AG08396 (cell line): ENCODE results near the gene CSGALNACT2.
"Not testable (repeated sequence)": the region's sequence is repeated elsewhere in the genome, so short reads cannot be mapped to it uniquely, and the experiment has no call there.

Experiments
- DNase-seq: peaks from one replicate; pipeline ENCODE4 v3.0.0; 2012; ENCODE audit warnings: low spot score, mixed read lengths

The CSGALNACT2 gene

GRCh38 chr10:43125274-43125845 lies 12.9 kb upstream of the CSGALNACT2 start:
- no peak for DNase-seq

DNA sequence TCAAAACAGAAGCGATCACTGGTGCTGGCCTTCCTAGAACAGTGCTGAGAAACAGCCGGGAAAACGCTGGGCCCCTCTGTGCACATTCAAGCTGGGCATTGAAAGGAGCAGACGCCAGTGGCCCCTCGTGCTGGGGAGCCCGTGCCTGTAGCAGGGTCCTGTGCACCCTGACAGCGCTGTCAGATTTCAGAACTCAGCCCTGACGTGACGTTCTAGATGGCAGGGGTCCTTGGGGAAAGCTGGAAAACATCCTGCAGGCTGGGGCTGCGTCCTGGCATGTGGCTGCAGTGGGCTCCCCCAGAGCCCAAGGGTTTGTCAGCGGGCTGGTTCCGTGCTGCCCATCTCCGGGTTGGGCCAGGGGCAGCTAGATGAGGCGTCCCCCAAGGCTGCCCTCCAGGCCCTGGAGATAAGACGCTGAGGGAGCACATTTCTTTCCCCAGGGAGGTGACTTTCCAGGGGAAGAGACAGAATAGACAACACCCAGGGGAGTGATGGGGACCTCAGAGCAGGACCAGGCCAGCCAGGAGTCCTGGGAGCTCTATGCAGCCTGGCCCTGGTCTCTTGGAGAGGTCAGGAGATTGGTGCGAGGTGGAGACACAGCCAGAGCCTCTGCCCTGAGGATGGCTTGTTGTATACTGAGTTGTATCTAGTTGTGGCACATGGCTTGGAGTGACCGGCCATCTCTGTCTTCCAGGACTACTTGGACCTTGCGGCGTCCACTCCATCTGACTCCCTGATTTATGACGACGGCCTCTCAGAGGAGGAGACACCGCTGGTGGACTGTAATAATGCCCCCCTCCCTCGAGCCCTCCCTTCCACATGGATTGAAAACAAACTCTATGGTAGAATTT lies 12.1 kb upstream of the CSGALNACT2 start:
- DNase-seq: no peak

DNA sequence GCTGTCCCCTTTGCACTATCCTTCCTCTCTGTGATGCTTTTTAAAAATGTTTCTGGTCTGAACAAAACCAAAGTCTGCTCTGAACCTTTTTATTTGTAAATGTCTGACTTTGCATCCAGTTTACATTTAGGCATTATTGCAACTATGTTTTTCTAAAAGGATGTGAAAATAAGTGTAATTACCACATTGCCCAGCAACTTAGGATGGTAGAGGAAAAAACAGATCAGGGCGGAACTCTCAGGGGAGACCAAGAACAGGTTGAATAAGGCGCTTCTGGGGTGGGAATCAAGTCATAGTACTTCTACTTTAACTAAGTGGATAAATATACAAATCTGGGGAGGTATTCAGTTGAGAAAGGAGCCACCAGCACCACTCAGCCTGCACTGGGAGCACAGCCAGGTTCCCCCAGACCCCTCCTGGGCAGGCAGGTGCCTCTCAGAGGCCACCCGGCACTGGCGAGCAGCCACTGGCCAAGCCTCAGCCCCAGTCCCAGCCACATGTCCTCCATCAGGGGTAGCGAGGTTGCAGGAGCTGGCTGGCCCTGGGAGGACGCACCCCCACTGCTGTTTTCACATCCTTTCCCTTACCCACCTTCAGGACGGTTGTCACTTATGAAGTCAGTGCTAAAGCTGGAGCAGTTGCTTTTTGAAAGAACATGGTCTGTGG lies 11.4 kb upstream of the CSGALNACT2 start:
- DNase-seq: no peak

DNA sequence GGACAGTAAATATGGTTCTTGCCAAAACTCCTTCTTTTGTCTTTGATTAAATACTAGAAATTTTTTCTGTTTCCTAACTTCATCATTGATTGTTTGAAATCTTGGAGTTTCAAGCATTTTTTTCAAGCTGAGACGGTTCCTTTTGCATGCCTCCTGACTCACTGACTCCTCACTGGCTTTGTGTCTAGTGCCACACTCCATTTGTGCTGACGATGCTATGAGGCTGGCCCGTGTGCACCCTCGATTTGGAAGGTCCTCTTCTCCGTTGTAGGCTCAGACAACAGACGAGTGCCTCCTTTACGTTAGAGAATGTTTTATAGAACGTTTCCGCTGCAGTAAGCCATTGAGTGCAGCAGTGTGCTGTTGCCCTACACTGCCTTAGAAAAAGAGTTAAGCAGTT lies 10.8 kb upstream of the CSGALNACT2 start:
- DNase-seq: no peak

DNA sequence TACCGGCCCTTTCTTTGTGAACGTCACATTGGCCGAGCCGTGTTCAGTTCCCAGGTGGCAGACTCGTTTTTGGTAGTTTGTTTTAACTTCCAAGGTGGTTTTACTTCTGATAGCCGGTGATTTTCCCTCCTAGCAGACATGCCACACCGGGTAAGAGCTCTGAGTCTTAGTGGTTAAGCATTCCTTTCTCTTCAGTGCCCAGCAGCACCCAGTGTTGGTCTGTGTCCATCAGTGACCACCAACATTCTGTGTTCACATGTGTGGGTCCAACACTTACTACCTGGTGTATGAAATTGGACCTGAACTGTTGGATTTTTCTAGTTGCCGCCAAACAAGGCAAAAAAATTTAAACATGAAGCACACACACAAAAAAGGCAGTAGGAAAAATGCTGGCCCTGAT lies 9.9 kb upstream of the CSGALNACT2 start:
- no peak for DNase-seq

DNA sequence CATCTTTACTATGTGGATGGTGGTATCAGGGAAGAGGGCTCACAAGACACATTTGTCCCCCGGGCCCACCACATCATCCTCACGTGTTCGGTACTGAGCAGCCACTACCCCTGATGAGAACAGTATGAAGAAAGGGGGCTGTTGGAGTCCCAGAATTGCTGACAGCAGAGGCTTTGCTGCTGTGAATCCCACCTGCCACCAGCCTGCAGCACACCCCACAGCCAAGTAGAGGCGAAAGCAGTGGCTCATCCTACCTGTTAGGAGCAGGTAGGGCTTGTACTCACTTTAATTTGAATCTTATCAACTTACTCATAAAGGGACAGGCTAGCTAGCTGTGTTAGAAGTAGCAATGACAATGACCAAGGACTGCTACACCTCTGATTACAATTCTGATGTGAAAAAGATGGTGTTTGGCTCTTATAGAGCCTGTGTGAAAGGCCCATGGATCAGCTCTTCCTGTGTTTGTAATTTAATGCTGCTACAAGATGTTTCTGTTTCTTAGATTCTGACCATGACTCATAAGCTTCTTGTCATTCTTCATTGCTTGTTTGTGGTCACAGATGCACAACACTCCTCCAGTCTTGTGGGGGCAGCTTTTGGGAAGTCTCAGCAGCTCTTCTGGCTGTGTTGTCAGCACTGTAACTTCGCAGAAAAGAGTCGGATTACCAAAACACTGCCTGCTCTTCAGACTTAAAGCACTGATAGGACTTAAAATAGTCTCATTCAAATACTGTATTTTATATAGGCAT lies 9.1 kb upstream of the CSGALNACT2 start:
- DNase-seq: peak; percentile 94

DNA sequence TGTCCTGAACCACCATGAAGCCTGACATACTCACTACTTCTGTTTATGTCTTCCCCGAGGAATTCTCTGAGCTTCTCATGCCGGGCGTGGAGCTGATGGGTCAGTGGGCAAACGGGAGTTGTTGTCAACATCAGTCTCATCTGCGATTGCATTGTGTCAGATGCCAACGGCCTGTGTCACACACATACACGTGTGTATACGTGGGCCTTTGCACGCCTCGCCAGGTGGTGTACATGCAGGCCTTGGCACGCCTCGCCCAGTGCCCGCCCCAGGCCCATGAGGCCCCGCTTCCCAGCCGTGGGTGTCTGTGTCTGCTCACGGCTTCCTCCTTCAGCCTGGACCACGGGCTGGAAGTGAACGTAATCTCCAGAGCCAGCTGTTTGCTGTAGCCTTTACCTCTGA lies 7.5 kb upstream of the CSGALNACT2 start:
- no peak for DNase-seq

- DNase-seq: no peak
Measured at GRCh38 chr10:43131256-43131655, 7.0 kb upstream of the CSGALNACT2 start.

GRCh38 chr10:43131906-43132305 lies 6.3 kb upstream of the CSGALNACT2 start:
- no peak for DNase-seq

DNA sequence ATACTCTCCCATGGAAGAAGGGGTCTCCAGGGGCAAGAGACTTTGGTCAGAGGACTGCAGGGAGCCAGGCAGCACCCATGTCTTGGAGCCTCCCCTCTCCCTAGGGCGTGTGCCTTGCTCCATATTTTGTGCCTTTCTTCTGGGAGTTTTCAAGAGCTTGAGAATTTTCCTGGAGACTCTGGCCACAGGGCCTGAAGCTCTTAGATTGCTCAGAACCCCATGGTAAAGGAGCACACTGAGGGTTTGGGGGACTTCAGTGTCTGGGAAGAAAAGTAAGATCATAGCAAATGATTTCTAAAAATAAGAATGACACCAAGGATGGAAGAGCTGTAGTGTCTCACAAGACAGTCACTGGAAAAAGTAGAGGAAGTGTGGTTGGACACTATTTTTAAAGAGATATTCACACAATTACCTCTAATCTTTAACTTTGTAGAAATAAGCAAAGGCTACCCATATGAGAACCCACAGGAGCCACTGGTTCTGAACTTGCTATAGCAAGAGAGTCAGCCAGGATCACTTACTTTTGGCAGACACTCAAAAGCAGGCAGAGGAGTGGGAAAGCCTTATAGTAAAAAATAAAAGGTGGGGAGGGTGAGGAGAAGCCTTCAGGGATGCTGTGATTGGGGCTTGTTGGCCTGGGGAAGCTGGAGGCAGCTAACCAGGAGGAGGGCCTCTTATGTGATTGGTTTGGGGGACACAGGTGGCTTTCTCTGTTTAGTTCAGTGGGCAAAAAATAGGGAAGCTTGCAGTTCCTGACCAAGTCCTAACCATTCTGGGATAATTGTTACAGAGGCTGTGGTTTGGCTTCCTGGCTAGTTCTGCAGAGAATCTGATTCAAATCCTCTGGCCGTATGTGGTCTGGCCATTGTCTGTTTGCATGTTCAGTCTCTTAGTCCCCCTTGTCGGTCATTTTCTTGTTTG lies 5.1 kb upstream of the CSGALNACT2 start:
- no peak for DNase-seq

DNA sequence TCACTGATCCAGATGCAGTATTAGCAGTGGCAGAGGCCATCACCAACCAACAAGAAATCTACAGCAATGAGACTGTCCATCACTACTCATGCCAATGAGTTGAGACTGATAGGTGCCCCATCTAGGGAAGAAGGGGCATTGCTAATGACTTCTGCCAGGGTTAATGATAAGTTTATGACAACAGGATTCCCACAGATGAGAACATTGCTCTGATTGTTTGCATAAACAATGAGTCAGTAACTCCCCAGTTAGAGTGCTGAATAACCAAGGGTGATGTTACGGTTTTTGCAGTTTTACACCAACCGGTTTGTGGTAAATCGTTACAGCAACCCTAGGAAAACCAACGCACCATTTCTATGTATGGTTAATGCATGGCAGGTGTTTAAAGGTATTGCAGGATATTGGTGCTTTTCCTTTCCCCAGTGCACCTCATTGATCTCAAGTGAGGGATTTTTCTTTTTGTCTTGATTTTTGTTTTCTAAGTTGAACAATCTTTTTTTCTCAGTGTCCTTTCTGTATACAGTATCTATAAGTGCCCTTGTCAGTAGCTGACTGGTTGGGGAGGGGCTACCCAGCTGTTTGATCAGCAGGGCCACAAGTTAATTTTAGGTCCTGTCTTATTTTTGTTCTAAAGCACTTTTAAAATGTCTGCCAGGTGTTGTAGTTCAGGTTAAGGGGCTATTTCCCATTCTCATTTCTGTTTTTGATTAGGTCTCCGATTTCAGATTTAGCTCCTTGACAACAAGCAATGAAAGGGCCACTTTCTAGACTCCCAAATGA lies 3.9 kb upstream of the CSGALNACT2 start:
- DNase-seq: peak; percentile 8

- no peak for DNase-seq
Measured at GRCh38 chr10:43135064-43135463, 3.2 kb upstream of the CSGALNACT2 start.

DNA sequence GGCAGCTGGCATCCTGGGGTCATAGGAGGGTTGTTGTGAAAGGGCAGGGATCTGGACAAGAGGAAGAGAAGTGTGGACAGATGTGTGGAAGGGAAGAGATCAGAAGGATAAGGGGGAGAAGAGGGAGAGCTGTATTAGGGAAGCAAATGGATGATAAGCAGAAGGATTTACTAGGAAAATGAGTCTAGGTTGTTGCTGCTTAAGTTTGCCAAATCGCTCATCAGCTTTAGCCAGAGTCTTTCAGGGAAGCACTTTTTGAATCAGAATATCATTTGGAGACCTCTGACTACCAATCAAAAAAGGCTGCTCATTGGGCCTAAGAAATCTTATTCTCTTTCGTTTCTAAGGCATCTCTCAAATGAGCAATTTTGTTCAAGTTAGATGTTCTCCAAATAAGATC lies 2.6 kb upstream of the CSGALNACT2 start:
- DNase-seq: no peak

DNA sequence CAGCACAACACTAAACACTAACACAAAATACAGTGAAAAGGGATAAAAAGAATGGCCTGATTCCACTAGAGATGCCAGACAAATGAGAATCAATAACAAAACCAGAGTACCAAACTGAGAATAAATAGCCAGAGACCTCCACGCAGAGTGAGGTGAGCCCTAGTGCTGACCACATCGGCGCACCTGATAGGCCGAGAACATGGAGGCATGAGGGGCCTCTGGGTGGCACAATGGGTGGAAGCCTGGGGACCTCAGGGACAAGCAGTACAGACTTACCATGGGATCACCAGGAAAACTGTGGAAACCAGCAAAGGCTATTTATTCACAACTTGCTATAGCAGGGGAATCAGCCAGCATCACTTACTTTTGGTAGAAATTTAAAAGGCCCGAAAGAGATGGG lies 1.8 kb upstream of the CSGALNACT2 start:
- peak; percentile 2 for DNase-seq

- DNase-seq: peak; percentile 4
Measured at GRCh38 chr10:43136995-43137716, 1.1 kb upstream of the CSGALNACT2 start.

GRCh38 chr10:43137717-43138020 lies 576 bp upstream of the CSGALNACT2 start:
- DNase-seq: peak; percentile 80

DNA sequence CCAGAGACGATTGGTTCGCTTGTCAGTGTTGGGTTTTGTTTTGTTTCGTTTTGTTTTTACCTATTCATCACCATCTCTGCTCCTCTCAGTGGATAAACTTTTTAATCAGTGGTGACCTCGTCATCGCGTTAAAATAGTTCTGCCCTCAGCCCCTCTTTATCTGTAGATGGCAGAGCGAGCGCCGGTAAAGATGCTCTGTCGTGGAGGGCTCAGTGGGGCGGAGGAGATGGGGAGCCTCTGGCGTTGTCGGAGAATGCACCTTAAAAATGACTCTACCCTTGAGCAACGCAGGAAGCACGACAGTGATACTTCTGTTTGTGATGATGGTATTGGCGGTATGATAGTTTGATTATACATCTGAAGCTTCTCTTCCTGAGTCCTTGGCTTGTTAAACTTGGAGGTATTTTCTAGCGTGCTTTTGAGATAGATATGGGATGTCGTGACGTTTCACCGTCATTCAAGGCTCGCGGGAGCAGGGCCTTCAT lies 554 bp downstream of the CSGALNACT2 start:
- peak; percentile 54 for DNase-seq

DNA sequence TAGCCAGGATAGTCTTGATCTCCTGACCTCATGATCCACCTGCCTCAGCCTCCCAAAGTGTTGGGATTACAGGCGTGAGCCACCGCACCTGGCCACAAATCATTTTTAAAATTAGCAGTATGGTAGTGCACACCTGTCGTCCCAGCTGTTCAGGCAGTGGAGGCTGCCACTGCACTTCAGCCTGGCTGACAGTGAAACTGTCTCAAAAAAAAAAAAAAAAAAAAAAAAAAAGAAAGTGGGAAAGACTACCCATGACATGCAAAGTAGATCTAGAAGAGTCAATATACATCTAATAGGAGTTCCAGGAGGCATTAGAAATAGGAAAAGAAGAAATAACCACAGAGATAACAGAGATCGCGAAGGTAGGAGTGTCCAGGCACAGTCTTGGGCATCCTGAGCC lies 3.2 kb downstream of the CSGALNACT2 start:
- DNase-seq: no peak

DNA sequence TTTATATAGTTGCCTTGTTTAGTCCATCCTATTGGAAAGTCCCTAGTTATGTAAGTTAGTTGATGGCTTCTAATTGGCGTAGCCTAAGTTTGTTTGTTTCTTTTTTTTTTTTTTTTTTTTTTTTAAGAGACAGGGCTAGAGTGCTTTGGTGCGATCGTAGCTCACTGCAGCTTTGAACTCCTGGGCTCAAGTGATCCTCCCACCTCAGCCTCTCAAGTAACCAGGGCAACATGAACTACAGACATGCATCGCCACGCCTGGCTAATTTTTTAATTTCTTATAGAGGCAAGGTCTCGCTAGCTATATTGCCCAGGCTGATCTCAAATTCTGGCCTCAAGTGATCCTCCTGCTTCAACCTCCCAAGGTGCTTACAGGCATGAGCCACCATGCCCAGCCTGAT lies 7.1 kb downstream of the CSGALNACT2 start:
- no peak for DNase-seq

GRCh38 chr10:43145936-43146335 lies 7.7 kb downstream of the CSGALNACT2 start:
- DNase-seq: not testable (repeated sequence)
